ENCODE measurements around the gene SLC48A1. TPM values are rescaled to one million over a fixed set of nuclear protein-coding genes. Genes with fewer than 3 reads are reported as not detected.
A peak's percentile ranks its signal among the peaks of the same experiment; 100 is the strongest.

Gene SLC48A1
- total RNA-seq, 2 experiments from 2014 or later, result 7.0 to 8.1 TPM

GRCh38 chr12:47736216-47736615 lies 36.8 kb upstream of the SLC48A1 start:
- DNase-seq (no peak), ATAC-seq (no peak)
- Mint-ChIP-seq H3K9me3 (ENCODE audit: insufficient read depth) (no peaks in the 10 kb centered on the region), H3K27me3 (ENCODE audit: low read depth) (no peaks in the 10 kb centered on the region), H3K27ac (no peak overlapping the region), H3K36me3 (ENCODE audit: low read depth) (no peaks in the 10 kb centered on the region), H3K4me1 (ENCODE audit: low read depth) (peaks cover 13% of the 10 kb centered on the region), H3K4me3 (no peak overlapping the region)
- ChIA-PET CTCF (interaction anchor here (0.8 to 17.0 kb wide), 6 partner anchors 11 to 102 kb away, joined by 3 to 297 read pairs (median 4); partner anchors contain the start of genes ENDOU and RPAP3), POLR2A (interaction anchor here (0.7 kb wide), 1 partner anchor 69 kb away, joined by 3 read pairs; no protein-coding TSS in a partner anchor)

DNA sequence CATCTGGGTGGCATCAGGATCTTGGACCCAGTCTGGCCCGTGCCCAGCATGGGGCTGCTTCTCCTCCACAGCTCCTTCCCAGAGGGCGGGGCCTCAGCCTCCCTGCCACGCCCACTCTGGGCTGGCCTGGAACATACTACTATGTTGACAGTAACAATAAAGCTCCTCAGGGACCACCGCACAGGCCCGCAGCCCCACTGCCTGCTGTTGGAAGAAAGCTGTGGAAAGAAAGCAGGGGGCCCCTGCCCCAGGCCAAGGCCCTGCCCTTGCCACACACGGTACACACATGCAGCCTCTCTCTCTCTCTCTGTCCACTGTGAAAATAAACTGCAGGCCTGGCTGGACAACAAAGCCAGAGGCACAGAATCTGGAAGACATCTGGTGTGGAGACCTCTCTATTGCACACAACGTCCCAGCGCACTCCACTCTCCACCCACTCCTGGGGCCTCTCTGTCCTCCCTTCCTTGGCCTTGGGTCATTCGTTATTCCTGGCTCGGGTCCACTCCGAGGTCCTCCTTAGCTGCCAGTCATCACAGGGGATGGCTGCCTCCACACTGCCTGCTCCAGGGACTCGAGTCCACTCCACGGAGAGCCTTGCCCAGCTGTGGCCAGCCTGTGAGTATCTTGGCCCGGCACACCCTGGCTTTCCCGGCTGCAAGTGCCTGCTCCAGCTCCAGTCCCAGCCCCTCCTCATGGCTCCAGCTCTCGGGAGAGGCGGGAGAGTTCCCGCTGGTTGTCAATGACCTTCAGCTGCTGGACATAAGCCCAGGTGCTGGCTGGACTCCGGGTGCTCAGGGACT lies 36.0 kb upstream of the SLC48A1 start:
- DNase-seq (no peak), ATAC-seq (no peak)
- ChIA-PET POLR2A (interaction anchor here (0.7 kb wide), 1 partner anchor 68 kb away, joined by 3 read pairs; no protein-coding TSS in a partner anchor), CTCF (interaction anchor here (1.1 to 17.0 kb wide), 5 partner anchors 12 to 36 kb away, joined by 3 to 646 read pairs (median 10); partner anchors contain the start of genes ENDOU, RPAP3 and SLC48A1)
- Mint-ChIP-seq H3K27me3 (ENCODE audit: low read depth) (no peaks in the 10 kb centered on the region), H3K36me3 (ENCODE audit: low read depth) (no peaks in the 10 kb centered on the region), H3K4me1 (ENCODE audit: low read depth) (peaks cover 19% of the 10 kb centered on the region), H3K9me3 (ENCODE audit: insufficient read depth) (no peaks in the 10 kb centered on the region), H3K4me3 (no peak overlapping the region), H3K27ac (no peak overlapping the region)

DNA sequence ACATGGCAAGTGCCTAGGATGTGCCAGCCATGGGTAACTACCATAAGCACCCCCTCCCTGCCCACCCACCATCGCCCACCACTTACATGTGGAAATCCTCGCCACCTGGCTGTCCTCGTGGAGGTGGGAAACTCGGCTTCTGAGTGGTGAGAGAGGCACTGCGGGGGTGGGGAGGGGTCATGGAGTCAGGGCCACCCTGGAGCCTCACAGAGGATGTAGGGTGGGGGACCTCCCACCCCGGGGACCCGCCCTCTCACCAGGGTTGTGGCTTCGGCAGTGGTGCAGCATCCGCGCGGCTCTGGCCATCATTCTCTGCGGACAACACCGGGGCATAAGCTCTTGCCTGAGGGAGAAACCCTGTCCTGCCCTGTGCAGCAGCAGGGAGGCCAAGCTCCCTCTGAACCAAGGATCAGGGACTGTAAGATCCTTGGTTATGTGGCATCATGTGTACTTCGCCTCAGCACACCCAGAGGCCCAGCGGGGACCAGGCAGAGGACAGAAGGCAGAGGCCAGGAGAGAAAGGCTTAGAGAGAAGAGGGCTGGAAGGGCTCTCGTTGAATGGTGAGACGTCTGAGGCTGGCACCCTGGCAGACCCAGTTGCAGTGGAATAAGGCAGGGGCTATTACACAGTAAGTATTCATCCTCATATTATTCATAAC lies 35.0 kb upstream of the SLC48A1 start:
- peaks cover 1% of the 10 kb centered on the region for H3K27me3 Mint-ChIP-seq (ENCODE audit: low read depth)
- CTCF ChIA-PET, result interaction anchor here (7.3 to 17.0 kb wide), 3 partner anchors 26 to 99 kb away, joined by 297 to 646 read pairs (median 360); partner anchors contain the start of genes RPAP3 and SLC48A1

GRCh38 chr12:47739297-47739696 lies 33.7 kb upstream of the SLC48A1 start:
- DNase-seq, result no peak
- Mint-ChIP-seq H3K9me3 (ENCODE audit: insufficient read depth) (no peaks in the 10 kb centered on the region), H3K27ac (no peak overlapping the region), H3K4me1 (ENCODE audit: low read depth) (peaks cover 26% of the 10 kb centered on the region), H3K36me3 (ENCODE audit: low read depth) (no peaks in the 10 kb centered on the region), H3K27me3 (ENCODE audit: low read depth) (peaks cover 11% of the 10 kb centered on the region), H3K4me3 (no peak overlapping the region)
- POLR2A ChIA-PET, result interaction anchor here (0.6 kb wide), 1 partner anchor 15 kb away, joined by 4 read pairs; no protein-coding TSS in a partner anchor
- ATAC-seq, result no peak
- CTCF ChIA-PET, result interaction anchor here (7.3 to 17.0 kb wide), 4 partner anchors 19 to 97 kb away, joined by 271 to 646 read pairs (median 328); partner anchors contain the start of genes RAPGEF3, RPAP3 and SLC48A1

More for the DNA sequence above, 35.0 kb upstream of the SLC48A1 start:
- Mint-ChIP-seq H3K4me3 (no peak overlapping the region), H3K27ac (no peak overlapping the region), H3K36me3 (ENCODE audit: low read depth) (no peaks in the 10 kb centered on the region), H3K4me1 (ENCODE audit: low read depth) (peaks cover 26% of the 10 kb centered on the region), H3K9me3 (ENCODE audit: insufficient read depth) (no peaks in the 10 kb centered on the region)
- POLR2A ChIA-PET, result no interaction called here
- DNase-seq, result no peak
- ATAC-seq, result no peak

DNA sequence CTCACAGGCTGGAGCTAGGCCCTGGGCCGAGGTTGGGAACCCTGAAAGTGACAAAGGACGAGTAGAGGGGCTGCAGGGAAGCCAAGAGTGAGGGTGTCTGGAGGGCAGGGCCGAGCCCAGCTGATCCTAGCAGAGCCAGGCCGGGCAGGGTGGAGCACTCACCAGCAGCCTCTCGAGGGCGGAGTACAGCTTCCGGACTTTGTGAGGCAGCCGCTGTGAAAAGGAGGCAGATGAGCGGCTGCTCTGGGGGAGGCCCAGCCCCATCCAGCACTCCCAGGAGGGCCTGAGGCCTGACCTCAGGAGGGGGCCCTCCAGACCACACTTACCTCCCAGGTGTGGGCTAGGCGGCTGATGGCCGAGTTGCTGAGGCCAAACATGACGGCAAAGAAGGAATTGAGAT lies 33.1 kb upstream of the SLC48A1 start:
- no peak for ATAC-seq
- POLR2A ChIA-PET, result no interaction called here
- no peak overlapping the region for H3K4me3 Mint-ChIP-seq

DNA sequence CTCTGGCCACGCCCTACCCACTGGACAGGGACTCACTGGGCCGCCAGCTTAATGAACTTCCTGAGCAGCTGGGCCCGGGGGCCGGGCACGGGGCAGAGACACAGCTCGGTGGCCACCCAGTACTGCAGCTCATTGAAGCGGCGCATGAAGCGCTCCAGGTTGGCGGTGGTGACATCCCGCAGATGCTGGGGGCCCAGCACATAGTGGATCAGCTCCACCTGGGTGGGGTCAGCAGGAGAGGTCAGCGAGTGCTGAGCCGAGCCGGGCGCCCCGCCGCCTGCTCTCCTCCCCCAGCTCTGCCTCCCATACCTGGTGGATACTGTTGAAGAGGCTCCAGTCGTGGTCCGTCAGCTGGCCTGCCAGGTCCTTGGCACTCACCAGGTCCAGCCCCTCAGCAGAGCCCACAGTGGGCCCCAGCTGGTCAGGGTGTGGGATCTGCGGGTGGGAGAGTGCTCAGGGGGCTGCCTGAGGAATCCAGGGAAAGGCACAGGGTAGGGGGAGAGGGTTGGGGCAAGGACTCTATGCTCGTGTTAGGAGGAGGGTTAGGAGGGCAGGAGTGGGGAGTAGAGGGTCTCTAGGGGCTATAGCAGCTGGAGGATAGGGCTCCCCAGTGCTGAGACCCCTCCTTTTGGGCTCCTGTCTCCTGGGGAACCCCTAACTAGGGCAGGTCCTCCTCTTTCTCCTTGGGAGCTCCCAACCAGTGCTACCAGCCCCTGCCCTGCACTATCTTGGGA lies 32.3 kb upstream of the SLC48A1 start:
- H3K27ac Mint-ChIP-seq, result peak overlapping the region; percentile 34
- CTCF ChIA-PET, result interaction anchor here (1.0 to 17.0 kb wide), 14 partner anchors 9 to 250 kb away, joined by 4 to 646 read pairs (median 46); partner anchors contain the start of genes ENDOU, RAPGEF3, RPAP3 and SLC48A1
- no peak overlapping the region for H3K4me3 Mint-ChIP-seq

More for the DNA sequence above, 33.1 kb upstream of the SLC48A1 start:
- Mint-ChIP-seq H3K27ac (peak overlapping the region; percentile 43), H3K36me3 (ENCODE audit: low read depth) (no peaks in the 10 kb centered on the region), H3K9me3 (ENCODE audit: insufficient read depth) (no peaks in the 10 kb centered on the region), H3K27me3 (ENCODE audit: low read depth) (peaks cover 15% of the 10 kb centered on the region), H3K4me1 (ENCODE audit: low read depth) (peaks cover 26% of the 10 kb centered on the region)
- CTCF ChIA-PET, result interaction anchor here (1.6 to 17.0 kb wide), 6 partner anchors 16 to 97 kb away, joined by 6 to 646 read pairs (median 284); partner anchors contain the start of genes ENDOU, RAPGEF3, RPAP3 and SLC48A1
- no peak for DNase-seq

GRCh38 chr12:47741340-47741703 lies 31.7 kb upstream of the SLC48A1 start:
- CTCF ChIA-PET, result interaction anchor here (0.7 to 17.0 kb wide), 27 partner anchors 10 to 423 kb away, joined by 3 to 646 read pairs (median 6); partner anchors contain the start of genes ENDOU, RAPGEF3, RPAP3 and SLC48A1
- H3K27ac Mint-ChIP-seq, result peak overlapping the region; percentile 18

More for the DNA sequence above, 32.3 kb upstream of the SLC48A1 start:
- Mint-ChIP-seq H3K9me3 (ENCODE audit: insufficient read depth) (no peaks in the 10 kb centered on the region), H3K27me3 (ENCODE audit: low read depth) (peaks cover 16% of the 10 kb centered on the region), H3K4me1 (ENCODE audit: low read depth) (peaks cover 26% of the 10 kb centered on the region), H3K36me3 (ENCODE audit: low read depth) (no peaks in the 10 kb centered on the region)
- no peak for DNase-seq
- ATAC-seq, result peak; percentile 6
- POLR2A ChIA-PET, result interaction anchor here (0.7 to 2.6 kb wide), 5 partner anchors 15 to 98 kb away, joined by 3 to 9 read pairs (median 4); no protein-coding TSS in a partner anchor

DNA sequence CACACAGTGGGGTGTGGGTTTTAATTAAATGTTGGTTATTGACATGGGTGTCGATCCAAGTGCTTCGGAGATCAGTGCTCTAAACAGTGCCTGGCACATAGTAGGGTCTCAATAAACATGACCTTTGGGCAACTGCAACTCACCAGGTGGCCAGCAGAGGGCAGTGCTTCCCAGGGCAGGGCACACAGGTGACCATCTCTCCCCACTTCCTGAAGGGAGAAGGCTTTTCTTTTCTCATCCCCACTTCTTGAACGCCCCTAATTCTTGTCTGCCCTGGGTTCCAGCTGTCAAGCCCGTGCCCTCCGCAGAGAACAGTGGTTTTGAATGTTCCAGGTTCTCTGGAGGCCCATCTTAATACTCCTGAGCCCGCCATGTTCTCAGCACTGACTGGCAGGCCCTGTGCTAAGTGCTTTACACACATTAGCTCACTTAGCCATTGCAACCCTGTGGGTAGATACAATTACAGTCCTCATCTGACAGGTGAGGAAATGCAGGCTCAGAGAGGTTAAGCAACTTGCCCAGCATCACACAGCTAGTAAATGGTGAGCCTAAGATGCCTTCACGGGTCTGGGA lies 30.7 kb upstream of the SLC48A1 start:
- Mint-ChIP-seq H3K27me3 (ENCODE audit: low read depth) (peaks cover 19% of the 10 kb centered on the region), H3K4me1 (ENCODE audit: low read depth) (peaks cover 26% of the 10 kb centered on the region), H3K4me3 (no peak overlapping the region), H3K9me3 (ENCODE audit: insufficient read depth) (no peaks in the 10 kb centered on the region), H3K36me3 (ENCODE audit: low read depth) (no peaks in the 10 kb centered on the region), H3K27ac (no peak overlapping the region)
- ChIA-PET CTCF (interaction anchor here (0.6 to 17.0 kb wide), 35 partner anchors 9 to 710 kb away, joined by 3 to 646 read pairs (median 6); partner anchors contain the start of genes ENDOU, HDAC7, RAPGEF3 and RPAP3), POLR2A (interaction anchor here (1.2 to 2.6 kb wide), 4 partner anchors 13 to 96 kb away, joined by 3 to 9 read pairs (median 5); no protein-coding TSS in a partner anchor)
- peak; percentile 82 for DNase-seq
- peak; percentile 55 for ATAC-seq

More at GRCh38 chr12:47741340-47741703, 31.7 kb upstream of the SLC48A1 start:
- DNase-seq (peak; percentile 60), ATAC-seq (peak; percentile 51)
- H3K9me3 Mint-ChIP-seq (ENCODE audit: insufficient read depth), result no peaks in the 10 kb centered on the region
- H3K4me3 Mint-ChIP-seq, result no peak overlapping the region
- peaks cover 26% of the 10 kb centered on the region for H3K4me1 Mint-ChIP-seq (ENCODE audit: low read depth)
- POLR2A ChIA-PET, result interaction anchor here (0.7 to 2.6 kb wide), 5 partner anchors 15 to 97 kb away, joined by 3 to 9 read pairs (median 4); no protein-coding TSS in a partner anchor
- H3K36me3 Mint-ChIP-seq (ENCODE audit: low read depth), result no peaks in the 10 kb centered on the region
- peaks cover 16% of the 10 kb centered on the region for H3K27me3 Mint-ChIP-seq (ENCODE audit: low read depth)

GRCh38 chr12:47743311-47743860 lies 29.7 kb upstream of the SLC48A1 start:
- H3K27ac Mint-ChIP-seq, result no peak overlapping the region
- H3K27me3 Mint-ChIP-seq (ENCODE audit: low read depth), result peaks cover 20% of the 10 kb centered on the region
- peaks cover 26% of the 10 kb centered on the region for H3K4me1 Mint-ChIP-seq (ENCODE audit: low read depth)
- H3K36me3 Mint-ChIP-seq (ENCODE audit: low read depth), result no peaks in the 10 kb centered on the region
- no peak for DNase-seq
- no peak overlapping the region for H3K4me3 Mint-ChIP-seq
- ChIA-PET POLR2A (interaction anchor here (2.4 to 2.6 kb wide), 2 partner anchors 12 to 24 kb away, joined by 8 to 9 read pairs; no protein-coding TSS in a partner anchor), CTCF (interaction anchor here (0.8 to 17.0 kb wide), 28 partner anchors 8 to 711 kb away, joined by 3 to 646 read pairs (median 6); partner anchors contain the start of genes ENDOU, HDAC7, RAPGEF3 and RPAP3)
- no peak for ATAC-seq
- no peaks in the 10 kb centered on the region for H3K9me3 Mint-ChIP-seq (ENCODE audit: insufficient read depth)
